ENCODE results near the gene PHGDH. TPM values are rescaled to one million over a fixed set of nuclear protein-coding genes. Genes with fewer than 3 reads are reported as not detected.

The PHGDH gene
- total RNA-seq, 3 donors from 2014 or later (not counting 1 experiment from before 2014, with no cell fraction given): 1.1 to 6.6 (median 5.8) TPM

DNA sequence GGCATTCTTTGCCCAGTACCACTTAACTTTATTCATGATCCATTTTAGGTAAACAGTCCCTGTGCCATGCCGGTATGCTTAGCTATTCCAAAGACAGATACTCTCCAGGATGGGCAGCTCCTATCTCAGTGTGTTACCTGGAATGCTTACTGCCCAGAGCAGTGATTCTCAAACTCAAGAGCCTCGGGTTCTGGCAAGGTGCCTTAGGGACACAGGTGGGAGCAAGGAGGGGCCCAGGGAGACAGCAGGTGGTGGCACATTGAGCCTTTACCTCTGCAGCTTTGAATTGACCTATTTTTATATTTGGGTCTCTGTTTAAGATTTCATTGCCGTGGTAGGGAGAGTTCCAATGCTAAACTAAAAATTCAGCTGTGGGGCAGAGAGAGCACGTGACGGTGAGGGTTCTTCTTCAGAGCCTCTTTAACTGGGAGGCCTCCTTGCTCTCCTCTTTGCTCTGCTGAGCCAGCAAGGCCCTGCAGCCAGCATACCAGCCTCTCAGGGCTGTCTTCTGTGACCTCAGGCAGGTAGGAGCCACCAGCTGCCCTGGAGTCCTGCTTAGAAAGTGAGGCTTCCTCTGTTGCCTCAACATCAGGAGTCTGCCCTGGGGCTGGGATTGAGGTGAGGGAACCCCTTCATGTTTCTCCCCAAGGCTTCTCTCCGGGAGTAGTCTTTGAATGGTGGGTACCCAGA, 20.2 kb downstream of the PHGDH start:
- DNase-seq (no peak), ATAC-seq (no peak)
- Histone ChIP-seq H3K27ac (ENCODE audit: low read length) (no peak overlapping the region), H3K4me3 (ENCODE audit: low read length) (no peak overlapping the region), H3K9me3 (ENCODE audit: control insufficient read depth, insufficient read depth, low read length) (no peaks in the 10 kb centered on the region), H3K36me3 (ENCODE audit: control insufficient read depth, insufficient read depth, low read length) (no peaks in the 10 kb centered on the region), H3K4me1 (ENCODE audit: control insufficient read depth, insufficient read depth, low read length) (no peaks in the 10 kb centered on the region), H3K27me3 (ENCODE audit: control insufficient read depth, insufficient read depth, low read length) (no peaks in the 10 kb centered on the region)
- Mint-ChIP-seq H3K27me3 (ENCODE audit: low read depth in 2 of 2) (no peaks in the 10 kb centered on the region), H3K4me3 (no peak overlapping the region), H3K27ac (no peak overlapping the region), H3K9me3 (no peaks in the 10 kb centered on the region), H3K4me1 (no peaks in the 10 kb centered on the region), H3K36me3 (no peaks in the 10 kb centered on the region)
- WGBS (ENCODE audit: insufficient coverage): 93% methylated on average over 6 of the region's 6 CpGs
- intact Hi-C loops (cut with micrococcal nuclease): no loop called here
- no peak for TF ChIP-seq CTCF (IDR thresholded peaks at IDR 0.05)

DNA sequence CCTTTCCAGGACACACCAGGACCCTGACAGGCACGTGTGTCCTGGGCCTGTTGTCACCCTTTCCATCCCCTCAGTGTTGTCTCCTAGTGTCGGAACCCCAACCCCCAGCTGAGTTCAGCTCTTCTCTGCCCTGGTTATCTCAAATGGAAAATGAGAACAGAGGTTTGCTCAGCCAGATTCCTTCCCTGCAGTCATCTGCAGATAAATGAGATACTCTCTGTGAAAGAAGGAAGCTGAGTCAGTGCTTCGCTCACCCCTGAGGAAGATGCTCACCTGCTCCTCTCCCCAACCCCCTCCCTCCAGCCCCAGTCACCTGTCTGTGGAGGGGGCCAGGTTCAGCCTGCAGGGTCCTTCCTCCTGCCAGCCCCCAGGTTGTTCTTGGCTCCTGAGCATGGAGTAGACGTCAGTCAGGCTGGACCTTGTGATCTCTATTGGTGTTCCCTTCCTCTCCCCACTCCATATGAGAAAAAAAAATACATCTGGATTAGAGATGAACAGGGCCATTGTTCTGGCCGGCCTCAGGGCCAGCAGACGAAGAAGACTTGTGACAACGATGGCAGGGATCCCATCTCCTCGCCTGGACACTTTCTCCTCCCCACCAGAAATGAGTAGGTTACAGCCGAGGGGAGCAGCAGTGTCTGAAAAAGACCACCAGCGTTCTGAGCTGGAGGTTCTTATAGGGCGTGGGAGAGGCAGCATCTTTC, 20.9 kb downstream of the PHGDH start:
- H3K27me3 Mint-ChIP-seq (ENCODE audit: low read depth in 2 of 2): no peaks in the 10 kb centered on the region
- TF ChIP-seq CTCF (IDR thresholded peaks at IDR 0.05): no peak
- Histone ChIP-seq H3K36me3 (ENCODE audit: control insufficient read depth, insufficient read depth, low read length) (no peaks in the 10 kb centered on the region), H3K27ac (ENCODE audit: low read length) (no peak overlapping the region), H3K4me3 (ENCODE audit: low read length) (no peak overlapping the region), H3K9me3 (ENCODE audit: control insufficient read depth, insufficient read depth, low read length) (no peaks in the 10 kb centered on the region), H3K4me1 (ENCODE audit: control insufficient read depth, insufficient read depth, low read length) (no peaks in the 10 kb centered on the region), H3K27me3 (ENCODE audit: control insufficient read depth, insufficient read depth, low read length) (no peaks in the 10 kb centered on the region)
- no peak overlapping the region for H3K27ac Mint-ChIP-seq
- DNase-seq: no peak
- no peaks in the 10 kb centered on the region for H3K36me3 Mint-ChIP-seq
- no peaks in the 10 kb centered on the region for H3K4me1 Mint-ChIP-seq
- no peak overlapping the region for H3K4me3 Mint-ChIP-seq
- intact Hi-C loops (cut with micrococcal nuclease): no loop called here
- no peak for ATAC-seq
- no peaks in the 10 kb centered on the region for H3K9me3 Mint-ChIP-seq
- WGBS (ENCODE audit: insufficient coverage): 86% methylated on average over 9 of the region's 11 CpGs

DNA sequence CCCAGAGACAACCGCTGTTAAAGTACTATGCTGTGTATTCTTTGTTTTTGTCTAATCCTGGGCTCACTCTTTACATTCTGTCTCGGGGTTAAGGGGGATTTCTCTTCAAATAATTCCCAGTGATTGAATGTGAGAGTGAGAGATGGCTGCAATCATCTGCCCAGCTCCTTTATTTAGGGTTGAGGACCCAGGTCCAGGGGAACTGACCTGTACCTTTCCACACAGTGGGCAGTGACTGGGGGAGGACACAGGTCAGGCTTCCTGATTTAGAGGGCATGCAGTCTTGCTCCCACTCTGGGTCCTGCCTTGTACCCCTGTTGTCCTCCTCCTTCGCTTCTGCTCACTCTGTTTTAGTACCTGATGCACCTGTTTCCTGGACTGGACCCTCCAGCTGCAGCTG, 22.0 kb downstream of the PHGDH start:
- Mint-ChIP-seq H3K9me3 (no peaks in the 10 kb centered on the region), H3K36me3 (no peaks in the 10 kb centered on the region), H3K4me3 (no peak overlapping the region), H3K4me1 (no peaks in the 10 kb centered on the region), H3K27ac (no peak overlapping the region), H3K27me3 (ENCODE audit: low read depth in 2 of 2) (no peaks in the 10 kb centered on the region)
- Histone ChIP-seq H3K27me3 (ENCODE audit: control insufficient read depth, insufficient read depth, low read length) (no peaks in the 10 kb centered on the region), H3K9me3 (ENCODE audit: control insufficient read depth, insufficient read depth, low read length) (no peaks in the 10 kb centered on the region), H3K27ac (ENCODE audit: low read length) (no peak overlapping the region), H3K4me1 (ENCODE audit: control insufficient read depth, insufficient read depth, low read length) (no peaks in the 10 kb centered on the region), H3K36me3 (ENCODE audit: control insufficient read depth, insufficient read depth, low read length) (no peaks in the 10 kb centered on the region), H3K4me3 (ENCODE audit: low read length) (no peak overlapping the region)
- no peak for DNase-seq
- no peak for ATAC-seq
- TF ChIP-seq CTCF (IDR thresholded peaks at IDR 0.05): no peak
- 76% methylated on average over 2 of the region's 3 CpGs for WGBS (ENCODE audit: insufficient coverage)
- intact Hi-C loops (cut with micrococcal nuclease): no loop called here
